ENCODE data around the gene TBL1X.
"Not testable (repeated sequence)": the region's sequence is repeated elsewhere in the genome, so short reads cannot be mapped to it uniquely, and the experiment has no call there.

The TBL1X gene

GRCh38 chrX:9526965-9527364 is 62.1 kb downstream of the TBL1X start:
- no peak for TF ChIP-seq ZNF274 (IDR thresholded peaks at IDR 0.05; ENCODE audit: low read depth, low read length)
- no peak overlapping the region for H3K4me3 ChIP-seq (ENCODE audit: low read length)

- no peak for TF ChIP-seq ZNF274 (IDR thresholded peaks at IDR 0.05; ENCODE audit: low read depth, low read length)
- H3K4me3 ChIP-seq (ENCODE audit: low read length): no peak overlapping the region
Measured at GRCh38 chrX:9528498-9528897, 63.6 kb downstream of the TBL1X start.

GRCh38 chrX:9529223-9529622 is 64.4 kb downstream of the TBL1X start:
- no peak overlapping the region for H3K4me3 ChIP-seq (ENCODE audit: low read length)
- no peak for TF ChIP-seq ZNF274 (IDR thresholded peaks at IDR 0.05; ENCODE audit: low read depth, low read length)

- no peak overlapping the region for H3K4me3 ChIP-seq (ENCODE audit: low read length)
- TF ChIP-seq ZNF274 (IDR thresholded peaks at IDR 0.05; ENCODE audit: low read depth, low read length): no peak
Measured at GRCh38 chrX:9530848-9531274, 66.0 kb downstream of the TBL1X start.

- H3K4me3 ChIP-seq (ENCODE audit: low read length): no peak overlapping the region
- TF ChIP-seq ZNF274 (IDR thresholded peaks at IDR 0.05; ENCODE audit: low read depth, low read length): no peak
Measured at GRCh38 chrX:9532349-9532748, 67.5 kb downstream of the TBL1X start.

- no peak for TF ChIP-seq ZNF274 (IDR thresholded peaks at IDR 0.05; ENCODE audit: low read depth, low read length)
- H3K4me3 ChIP-seq (ENCODE audit: low read length): no peak overlapping the region
Measured at GRCh38 chrX:9533611-9534010, 68.8 kb downstream of the TBL1X start.

GRCh38 chrX:9534686-9535085 is 69.8 kb downstream of the TBL1X start:
- H3K4me3 ChIP-seq (ENCODE audit: low read length): no peak overlapping the region
- no peak for TF ChIP-seq ZNF274 (IDR thresholded peaks at IDR 0.05; ENCODE audit: low read depth, low read length)

- TF ChIP-seq ZNF274 (IDR thresholded peaks at IDR 0.05; ENCODE audit: low read depth, low read length): no peak
- no peak overlapping the region for H3K4me3 ChIP-seq (ENCODE audit: low read length)
Measured at GRCh38 chrX:9535101-9535500, 70.2 kb downstream of the TBL1X start.

- H3K4me3 ChIP-seq (ENCODE audit: low read length): not testable (repeated sequence)
Measured at GRCh38 chrX:9536156-9536555, 71.3 kb downstream of the TBL1X start.

- no peak overlapping the region for H3K4me3 ChIP-seq (ENCODE audit: low read length)
- no peak for TF ChIP-seq ZNF274 (IDR thresholded peaks at IDR 0.05; ENCODE audit: low read depth, low read length)
Measured at GRCh38 chrX:9537781-9538180, 72.9 kb downstream of the TBL1X start.

- H3K4me3 ChIP-seq (ENCODE audit: low read length): no peak overlapping the region
- TF ChIP-seq ZNF274 (IDR thresholded peaks at IDR 0.05; ENCODE audit: low read depth, low read length): no peak
Measured at GRCh38 chrX:9538544-9539045, 73.7 kb downstream of the TBL1X start.

GRCh38 chrX:9539605-9540387 is 74.9 kb downstream of the TBL1X start:
- no peak for TF ChIP-seq ZNF274 (IDR thresholded peaks at IDR 0.05; ENCODE audit: low read depth, low read length)
- H3K4me3 ChIP-seq (ENCODE audit: low read length): no peak overlapping the region

- TF ChIP-seq ZNF274 (IDR thresholded peaks at IDR 0.05; ENCODE audit: low read depth, low read length): no peak
- no peak overlapping the region for H3K4me3 ChIP-seq (ENCODE audit: low read length)
Measured at GRCh38 chrX:9542106-9542760, 77.4 kb downstream of the TBL1X start.

GRCh38 chrX:9542761-9543111 is 77.9 kb downstream of the TBL1X start:
- TF ChIP-seq ZNF274 (IDR thresholded peaks at IDR 0.05; ENCODE audit: low read depth, low read length): no peak
- no peak overlapping the region for H3K4me3 ChIP-seq (ENCODE audit: low read length)

- H3K4me3 ChIP-seq (ENCODE audit: low read length): no peak overlapping the region
- no peak for TF ChIP-seq ZNF274 (IDR thresholded peaks at IDR 0.05; ENCODE audit: low read depth, low read length)
Measured at GRCh38 chrX:9555354-9555753, 90.5 kb downstream of the TBL1X start.
